HG02852 (cell line): ENCODE results near the gene ANKRD37.
"Not testable (repeated sequence)": the region's sequence is repeated elsewhere in the genome, so short reads cannot be mapped to it uniquely, and the experiment has no call there.

Experiments used
- ATAC-seq: cut with Tn5 transposase; IDR thresholded peaks from one replicate; pipeline ENCODE4 v1.9.1; 2021; ENCODE audit warnings: mild to moderate bottlenecking, moderate library complexity; ENCODE audit not compliant: unreplicated experiment

Gene ANKRD37, protein sequence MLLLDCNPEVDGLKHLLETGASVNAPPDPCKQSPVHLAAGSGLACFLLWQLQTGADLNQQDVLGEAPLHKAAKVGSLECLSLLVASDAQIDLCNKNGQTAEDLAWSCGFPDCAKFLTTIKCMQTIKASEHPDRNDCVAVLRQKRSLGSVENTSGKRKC

DNA sequence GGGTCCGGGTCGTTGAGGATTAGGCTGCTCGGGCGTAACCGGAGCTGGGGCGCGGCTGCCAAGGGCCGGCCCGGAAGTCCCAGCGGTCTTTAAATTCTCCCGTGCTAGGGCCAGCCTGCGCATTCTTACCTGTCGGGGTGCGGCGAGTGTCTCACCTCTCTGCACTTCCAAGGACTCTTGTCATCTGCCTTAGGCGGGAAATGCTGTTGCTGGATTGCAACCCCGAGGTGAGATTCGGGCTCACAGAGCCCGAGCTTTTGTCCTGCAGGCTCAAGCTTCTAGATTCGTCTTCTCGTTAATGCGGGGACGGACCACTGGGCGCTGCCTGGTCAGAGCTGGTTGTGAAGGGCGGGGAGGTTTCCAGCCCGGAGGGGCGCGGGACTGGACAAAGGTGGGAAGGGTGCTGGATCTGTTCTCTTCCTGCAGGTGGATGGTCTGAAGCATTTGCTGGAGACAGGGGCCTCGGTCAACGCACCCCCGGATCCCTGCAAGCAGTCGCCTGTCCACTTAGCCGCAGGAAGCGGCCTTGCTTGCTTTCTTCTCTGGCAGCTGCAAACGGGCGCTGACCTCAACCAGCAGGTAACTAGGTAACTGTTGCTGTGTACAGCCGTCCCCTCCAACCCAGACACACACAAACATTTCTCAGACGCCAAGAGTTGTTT is at the start of gene ANKRD37:
TSS of gene ANKRD37 (plus strand) at position 118 of the 662 bp plus-strand sequence. CDS start at position 201, 83 bp downstream.
- no peak for ATAC-seq

DNA sequence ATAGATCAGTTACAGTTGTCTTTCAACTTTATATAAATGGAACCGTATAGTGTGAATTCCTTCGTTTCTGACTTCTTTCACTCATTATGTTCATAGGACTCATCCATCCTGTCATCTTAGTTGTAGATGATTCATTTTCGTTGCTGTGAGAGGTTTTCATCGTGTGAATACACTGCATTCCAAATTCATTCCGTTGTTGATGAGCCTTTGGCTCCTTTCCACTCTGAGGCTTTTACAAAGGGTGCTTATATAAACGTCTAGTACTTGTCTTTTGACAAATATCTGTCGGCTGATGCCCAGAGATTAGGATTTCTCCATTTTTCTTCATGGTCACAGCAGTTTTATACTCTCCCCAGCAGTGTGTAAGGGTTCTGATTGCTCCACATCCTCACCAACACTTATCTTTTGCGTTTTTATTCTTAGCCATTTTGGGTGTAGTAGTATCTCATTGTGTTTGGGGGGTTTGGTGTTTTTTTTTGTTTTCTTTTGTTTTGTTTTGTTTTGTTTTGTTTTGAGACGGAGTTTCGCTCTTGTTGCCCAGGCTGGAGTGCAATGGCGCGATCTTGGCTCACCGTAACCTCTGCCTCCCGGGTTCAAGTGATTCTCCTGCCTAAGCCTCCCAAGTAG is 49.6 kb upstream of the ANKRD37 start:
- no peak for ATAC-seq

DNA sequence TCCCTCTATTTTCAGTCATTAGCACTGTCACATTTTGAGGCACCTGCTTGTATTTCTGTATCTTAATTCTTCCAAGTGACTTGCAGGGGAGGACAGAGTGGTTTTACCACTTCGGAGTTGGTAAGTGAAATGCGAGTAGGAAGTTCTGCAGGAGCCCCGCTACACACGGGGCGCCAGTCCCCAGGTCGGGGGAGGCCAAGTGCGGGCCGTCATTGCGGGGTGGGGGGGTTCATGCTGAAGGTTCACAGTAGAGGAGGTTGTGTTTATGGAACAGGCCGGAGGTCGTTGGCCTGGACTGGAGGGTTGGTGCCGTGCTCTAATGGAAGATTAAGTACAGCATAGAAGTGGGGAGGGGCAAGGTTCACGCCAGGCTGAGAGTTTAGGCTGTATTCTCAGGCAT is 45.0 kb upstream of the ANKRD37 start:
- no peak for ATAC-seq

DNA sequence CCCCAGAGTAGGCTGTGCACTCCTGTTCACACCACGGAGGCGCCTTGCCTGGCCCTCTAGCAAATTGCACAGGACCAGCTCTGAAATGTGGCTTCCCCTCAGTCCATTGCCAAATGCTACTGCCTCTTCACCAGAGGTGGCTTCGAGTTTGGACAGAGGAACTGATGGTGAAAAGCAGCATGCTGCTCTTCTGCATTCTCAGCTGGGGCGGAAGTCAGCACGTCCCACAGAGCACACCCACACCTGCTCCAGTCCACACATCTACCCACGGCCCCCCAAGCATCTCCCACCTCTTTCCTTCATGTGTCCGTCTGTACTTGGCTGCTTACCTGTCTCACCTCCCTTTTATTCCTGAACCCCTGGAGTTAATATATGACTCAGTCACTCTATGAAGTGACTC is 44.4 kb upstream of the ANKRD37 start:
- no peak for ATAC-seq

DNA sequence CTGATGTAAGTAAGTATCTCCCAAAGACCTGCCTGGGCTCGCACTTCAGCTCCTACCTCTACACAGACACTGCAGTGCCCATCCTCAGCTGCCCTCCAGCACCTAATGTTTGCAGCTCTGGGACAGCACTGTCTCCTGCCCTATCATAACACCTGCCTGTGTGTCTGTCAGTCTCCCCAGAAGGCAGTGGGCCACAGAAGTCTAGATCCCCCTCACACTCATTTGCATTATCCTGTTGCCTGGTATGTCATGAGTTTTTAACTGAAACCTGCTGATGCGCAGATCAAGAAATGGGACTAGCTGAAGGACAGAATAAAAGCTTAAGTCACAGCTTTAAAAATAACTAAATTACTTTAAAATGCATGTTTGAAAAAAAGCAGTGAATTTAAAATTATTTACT is 43.9 kb upstream of the ANKRD37 start:
- ATAC-seq = no peak

DNA sequence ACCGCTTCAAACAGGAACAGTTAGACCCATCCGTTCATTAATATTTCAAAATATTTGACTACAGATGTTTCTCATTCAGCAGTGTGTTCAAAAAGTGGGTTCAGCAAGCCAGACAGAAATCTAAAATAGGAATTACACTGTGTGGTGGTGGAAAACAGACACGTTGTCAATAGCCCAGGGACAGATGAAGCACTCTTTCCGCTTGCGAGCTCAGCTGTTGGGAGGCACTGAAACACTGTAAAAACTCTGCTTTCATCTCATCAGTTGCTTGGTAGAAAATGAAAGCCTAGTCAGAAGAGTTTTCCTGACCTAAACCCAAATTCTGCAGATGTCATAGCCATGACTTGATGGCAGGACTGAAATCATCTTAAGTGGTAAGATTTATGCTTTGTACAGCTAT is 39.4 kb upstream of the ANKRD37 start:
- no peak for ATAC-seq

DNA sequence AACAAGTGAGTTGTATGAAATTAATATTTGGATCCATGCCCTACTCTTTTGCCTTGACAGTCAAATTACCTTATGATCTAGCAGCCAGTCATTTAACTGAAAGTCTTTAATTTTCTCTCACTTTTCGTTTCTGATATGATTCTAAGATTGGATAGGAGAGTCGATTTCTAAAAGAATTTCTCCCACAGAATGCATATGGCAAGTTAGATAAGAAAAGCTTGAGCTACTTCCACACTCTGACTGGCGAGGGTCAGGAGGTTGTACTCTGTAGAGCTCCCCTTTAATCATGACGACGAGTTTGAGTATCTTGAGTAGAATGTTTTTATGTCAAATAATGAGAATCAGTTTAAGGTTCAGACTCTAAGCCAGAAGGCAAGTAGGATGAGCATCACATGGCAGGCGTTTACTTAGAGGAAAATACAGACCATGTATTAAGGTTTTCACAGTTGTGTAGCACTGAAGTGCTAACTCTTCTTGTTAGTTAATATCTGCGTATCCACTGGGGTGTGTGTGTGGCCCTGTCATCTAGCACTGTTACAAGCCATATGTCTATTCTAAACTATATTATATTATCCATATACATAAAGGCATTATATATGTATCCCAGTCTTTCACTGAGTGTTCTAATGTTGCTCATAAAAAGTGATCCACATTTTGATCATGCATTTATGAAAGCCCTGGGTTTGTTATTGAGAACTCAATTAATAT is 38.8 kb upstream of the ANKRD37 start:
- no peak for ATAC-seq

DNA sequence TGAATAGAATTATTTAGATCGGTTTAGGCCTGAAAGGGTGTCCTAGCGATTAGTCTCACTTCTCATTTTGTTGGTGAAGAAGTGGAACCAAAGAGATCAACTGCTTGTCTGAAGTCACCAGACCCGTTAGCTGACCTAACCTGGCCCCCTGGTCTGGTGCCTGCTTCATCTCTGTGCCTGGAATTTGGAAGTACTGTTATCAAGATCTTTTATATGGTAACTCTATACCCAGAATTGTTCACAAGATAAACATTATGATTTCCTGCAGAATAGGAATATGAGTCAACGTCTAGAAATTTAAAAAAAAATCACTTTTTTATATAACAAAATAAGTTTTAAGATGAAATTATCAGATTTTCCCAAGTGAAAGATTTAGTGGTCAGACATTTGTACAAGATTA is 38.1 kb upstream of the ANKRD37 start:
- ATAC-seq = no peak

DNA sequence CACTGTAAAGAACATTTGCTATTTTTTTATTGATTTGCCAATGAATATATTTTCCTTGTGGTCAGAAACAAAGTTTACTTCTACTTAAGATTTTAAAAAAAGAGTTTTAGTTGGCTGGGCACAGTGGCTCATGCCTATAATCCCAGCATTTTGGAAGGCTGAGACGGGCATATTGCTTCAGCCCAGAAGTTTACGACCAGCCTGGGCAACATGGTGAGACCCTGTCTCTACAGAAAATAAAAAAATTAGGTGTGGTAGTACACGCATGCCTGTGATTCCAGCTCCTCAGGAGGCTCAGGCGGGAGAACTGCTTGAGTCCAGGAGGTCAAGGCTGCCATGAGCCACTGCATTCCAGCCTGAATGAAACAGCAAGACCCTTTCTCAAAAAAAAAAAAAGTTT is 37.7 kb upstream of the ANKRD37 start:
- no peak for ATAC-seq

DNA sequence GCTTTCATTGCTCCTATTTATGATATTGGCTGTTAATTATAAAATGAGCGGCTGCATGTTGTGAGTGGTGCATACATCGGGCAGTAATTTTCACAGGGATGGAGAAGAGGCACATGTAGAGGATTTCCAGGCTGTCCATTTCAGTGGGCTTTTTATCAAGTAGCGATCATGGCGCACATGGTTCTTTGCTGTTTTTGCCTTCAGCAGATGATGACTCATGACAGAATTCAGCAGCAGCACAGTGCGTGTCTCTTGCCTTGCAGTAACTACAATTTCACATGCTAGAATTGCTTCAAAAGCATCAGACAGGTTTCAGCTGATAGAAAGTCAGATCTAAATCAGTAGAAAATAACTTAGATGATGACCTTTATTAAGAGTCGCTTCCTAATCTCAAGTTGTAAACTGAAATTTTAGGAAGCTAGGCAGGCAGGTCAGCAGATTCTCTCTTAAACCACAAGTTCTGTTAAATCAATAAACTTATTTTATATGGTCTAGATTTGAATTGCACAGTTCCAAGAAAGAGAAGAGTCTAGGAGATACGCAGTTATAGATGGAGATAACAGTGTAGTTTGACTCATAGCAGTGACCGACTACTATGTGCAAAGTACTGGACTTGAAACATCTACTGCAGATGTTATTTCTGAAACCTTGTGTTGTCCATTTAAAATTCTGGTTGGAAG is 36.7 kb upstream of the ANKRD37 start:
- ATAC-seq = no peak

DNA sequence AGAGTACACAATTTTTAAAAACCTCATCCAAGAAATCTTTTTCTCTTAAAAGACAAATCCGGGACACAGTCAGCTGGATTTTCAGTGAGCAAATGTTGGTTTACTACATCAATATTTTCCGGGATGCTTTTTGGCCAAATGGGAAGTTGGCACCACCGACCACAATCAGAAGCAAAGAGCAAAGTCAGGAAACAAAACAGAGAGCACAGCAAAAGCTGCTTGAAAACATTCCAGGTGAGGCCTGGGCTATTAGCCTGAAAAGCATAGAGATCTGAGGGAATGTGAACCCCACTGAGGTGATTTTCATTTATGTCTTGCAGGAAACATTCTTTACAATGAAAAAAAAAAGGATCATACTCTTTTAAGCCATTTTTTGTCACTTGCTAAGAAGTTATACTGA is 34.8 kb upstream of the ANKRD37 start:
- no peak for ATAC-seq

DNA sequence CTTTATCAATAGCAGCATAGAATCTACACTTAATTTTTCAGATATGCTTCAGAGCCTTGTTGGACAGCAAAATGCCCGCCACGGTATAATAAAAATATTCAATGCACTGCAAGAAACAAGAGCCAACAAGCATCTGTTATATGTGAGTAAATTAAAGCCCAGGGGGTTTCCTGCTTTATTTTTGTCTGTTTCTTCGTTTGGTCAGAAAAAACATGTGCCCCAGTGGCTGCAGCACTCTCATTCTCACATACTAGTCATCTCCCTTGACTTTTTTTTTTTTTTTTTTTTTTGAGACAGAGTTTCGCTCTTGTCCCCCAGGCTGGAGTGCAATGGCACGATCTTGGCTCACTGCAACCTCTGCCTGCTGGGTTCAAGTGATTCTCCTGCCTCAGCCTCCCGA is 34.1 kb upstream of the ANKRD37 start:
- ATAC-seq = not testable (repeated sequence)

DNA sequence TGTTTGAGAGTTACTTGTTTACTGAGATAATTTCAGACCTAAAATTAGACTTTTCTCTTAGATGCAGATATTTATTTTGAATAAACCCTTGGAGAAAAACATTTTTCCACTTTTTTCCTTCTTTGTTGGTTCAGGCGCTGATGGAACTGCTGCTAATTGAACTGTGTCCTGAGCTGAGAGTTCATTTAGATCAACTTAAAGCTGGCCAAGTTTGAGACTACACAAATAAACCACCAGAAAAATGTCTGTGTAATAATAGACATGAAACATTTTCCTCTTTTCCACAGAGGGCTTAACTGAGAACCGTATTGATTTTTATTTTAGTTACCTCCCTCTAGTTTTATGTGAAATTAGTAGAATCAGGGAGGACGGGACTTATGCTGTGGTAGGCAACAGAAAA is 33.4 kb upstream of the ANKRD37 start:
- ATAC-seq = no peak

DNA sequence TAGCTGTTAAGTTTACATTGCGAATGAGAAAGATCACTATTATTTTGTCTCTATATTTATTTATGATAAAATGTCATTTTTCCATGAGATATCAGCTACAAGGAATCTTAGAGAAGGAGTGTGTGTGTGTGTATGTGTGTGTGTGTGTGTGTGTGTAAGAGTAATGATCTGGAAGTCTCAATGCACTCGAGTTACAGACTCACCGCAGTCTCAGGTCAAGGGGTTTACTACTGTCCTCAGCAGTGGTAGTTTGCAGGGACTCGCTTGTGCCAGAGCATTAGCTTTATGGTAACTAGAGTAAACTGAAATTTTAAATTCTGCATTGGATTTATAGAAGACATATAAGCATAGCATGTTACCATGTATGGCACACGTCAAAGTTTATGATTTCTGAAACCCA is 31.8 kb upstream of the ANKRD37 start:
- no peak for ATAC-seq

DNA sequence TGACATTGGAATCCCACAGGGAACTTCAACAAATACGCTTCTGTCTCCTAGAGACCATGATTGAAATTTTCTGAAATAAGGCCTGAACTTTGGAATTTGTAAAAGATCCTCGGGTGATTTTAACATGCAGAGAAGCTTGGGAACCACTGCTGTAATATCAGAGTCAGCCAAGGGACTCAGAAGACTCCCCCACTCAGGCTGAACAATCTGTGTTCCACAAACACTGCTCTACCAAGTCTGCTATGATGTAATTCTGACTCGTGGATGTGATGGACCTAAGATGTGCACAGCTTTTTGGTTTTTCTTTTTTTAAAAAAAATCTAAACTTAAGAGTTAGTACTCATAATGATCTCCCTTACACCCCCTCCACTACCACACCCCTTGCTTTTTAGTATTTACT is 26.9 kb upstream of the ANKRD37 start:
- ATAC-seq = no peak

DNA sequence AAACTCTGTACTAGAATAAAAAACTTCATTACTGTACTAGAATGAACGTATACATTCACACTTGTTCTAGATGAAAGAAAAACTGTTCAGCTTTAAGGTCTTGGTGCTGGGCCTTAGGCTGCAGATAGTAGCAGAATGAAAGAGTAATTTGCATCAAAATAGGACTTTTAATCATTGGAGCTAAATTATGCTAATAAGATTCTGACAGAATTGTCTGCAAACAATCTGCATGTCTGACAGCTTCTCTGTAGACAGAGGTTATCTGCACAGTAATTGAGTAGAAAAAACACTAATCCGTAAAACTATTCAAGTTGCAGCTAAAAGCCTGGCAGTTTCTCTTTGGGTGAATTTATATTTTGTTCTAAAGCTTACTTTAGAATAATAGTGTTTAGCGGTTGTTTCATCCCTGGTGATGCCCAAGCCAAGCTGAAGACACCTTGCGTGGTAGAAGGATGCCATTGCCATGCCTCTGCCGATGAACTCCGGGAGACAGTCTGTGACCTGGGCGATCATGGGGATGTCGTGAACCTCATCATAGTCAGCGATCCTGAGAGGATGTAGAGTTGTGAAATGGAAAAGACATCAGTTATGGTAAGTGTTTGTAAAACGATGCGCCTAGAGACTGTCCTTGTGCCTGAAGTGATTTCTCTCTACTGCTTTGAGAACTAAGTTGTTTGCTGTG is 26.2 kb upstream of the ANKRD37 start:
- ATAC-seq = no peak

DNA sequence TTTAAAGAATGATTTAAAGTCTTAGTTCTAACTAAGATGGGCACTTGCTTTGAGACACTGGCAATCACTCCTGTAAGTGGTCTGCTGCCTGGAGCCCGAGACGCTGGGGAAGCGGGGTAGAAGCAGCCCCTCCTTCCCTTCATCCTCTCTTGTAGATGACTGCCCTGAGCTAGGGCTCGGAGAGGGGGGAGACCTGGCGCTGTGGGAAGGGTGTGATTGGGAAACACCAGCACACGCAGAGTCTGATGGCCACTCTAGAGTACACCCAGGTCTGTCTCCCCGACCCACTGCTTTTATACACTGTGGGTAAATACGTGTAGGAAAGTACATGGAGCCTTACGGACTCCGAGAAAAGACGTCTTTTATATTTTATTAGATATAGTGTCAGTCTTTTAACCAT is 24.9 kb upstream of the ANKRD37 start:
- no peak for ATAC-seq

DNA sequence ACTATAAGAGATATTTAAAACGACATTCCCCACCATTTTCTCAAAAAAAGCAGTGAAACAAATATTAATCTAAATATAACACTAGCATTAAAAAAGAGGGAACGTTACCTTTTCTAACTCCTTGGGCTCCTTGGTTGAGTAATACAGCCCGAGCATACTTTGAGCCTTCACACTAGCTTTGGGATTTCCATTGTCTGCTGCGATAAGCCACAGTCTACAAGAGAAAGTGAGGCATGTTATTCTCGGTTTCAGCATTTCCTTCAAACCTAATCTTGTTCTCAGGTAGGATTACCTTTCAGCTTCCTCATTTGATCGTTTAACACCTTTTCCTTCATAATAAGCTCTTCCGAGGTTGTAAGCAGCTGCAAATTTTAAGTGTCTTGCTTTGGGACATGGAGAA is 22.6 kb upstream of the ANKRD37 start:
- ATAC-seq = no peak

DNA sequence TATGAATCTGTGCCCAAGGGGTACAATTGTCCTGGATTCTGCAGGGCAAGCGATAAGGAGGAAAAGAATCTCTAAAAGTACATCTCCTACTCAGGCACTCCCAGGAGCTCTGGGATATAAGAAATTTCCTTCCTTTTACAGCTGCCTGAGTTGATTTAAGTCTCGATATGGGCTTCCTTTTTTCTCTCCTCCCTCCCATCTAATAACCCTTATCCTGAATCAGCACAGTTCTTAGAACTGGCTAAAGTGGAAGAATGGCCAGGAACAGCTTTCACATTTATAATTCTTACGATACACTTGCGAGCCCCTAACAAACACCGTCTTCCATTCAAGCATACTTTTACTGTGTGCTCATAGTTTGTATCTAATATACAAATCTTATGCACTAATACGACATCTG is 22.1 kb upstream of the ANKRD37 start:
- no peak for ATAC-seq

DNA sequence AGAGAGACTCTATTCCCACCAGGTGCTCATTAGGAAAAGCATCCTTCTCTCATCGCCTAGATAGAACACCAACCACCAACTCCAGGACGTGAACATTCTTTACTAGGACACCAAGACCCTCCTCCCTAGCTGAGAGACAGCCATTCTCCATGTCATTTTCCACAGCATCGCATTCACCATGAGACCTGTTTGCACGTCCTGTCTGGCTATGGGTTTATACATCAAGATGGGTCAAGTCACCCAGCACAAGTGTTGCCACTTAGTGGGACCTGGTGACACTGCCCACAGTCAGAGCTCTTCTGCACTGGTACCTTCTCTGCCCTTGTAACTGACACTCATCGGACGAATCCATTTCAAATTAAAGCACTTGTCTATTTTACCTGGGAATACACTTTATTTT is 18.4 kb upstream of the ANKRD37 start:
- ATAC-seq = no peak
